Stimulated activated CD4-positive, alpha-beta T cell treated with anti-CD3 and anti-CD28 coated beads, Interleukin-4, amount 100 ng/mL, for 1 hour (primary cell): ENCODE measurements around the gene FDX2.

Source experiments
- DNase-seq: peaks from one replicate; pipeline ENCODE4 v3.0.0-alpha.2; 2020

FDX2 gene

GRCh38 chr19:10332965-10333757 is 17.3 kb upstream of the FDX2 start, which contains the start of gene RAVER1:
RAVER1 (minus strand) TSS chr19:10333529; CDS start chr19:10333507, 22 bp downstream.
- peak; percentile 98 for DNase-seq

- DNase-seq: no peak
Observed at GRCh38 chr19:10332158-10332964, 16.5 kb upstream of the FDX2 start.

- DNase-seq: no peak
Observed at GRCh38 chr19:10329555-10329954, 13.7 kb upstream of the FDX2 start.

GRCh38 chr19:10328558-10329429 is 13.0 kb upstream of the FDX2 start:
- no peak for DNase-seq

- no peak for DNase-seq
Observed at GRCh38 chr19:10327793-10328192, 12.0 kb upstream of the FDX2 start.

- no peak for DNase-seq
Observed at GRCh38 chr19:10325732-10326131, 9.9 kb upstream of the FDX2 start.

GRCh38 chr19:10321874-10322835 is 6.3 kb upstream of the FDX2 start:
- DNase-seq: no peak

GRCh38 chr19:10321417-10321797 is 5.6 kb upstream of the FDX2 start:
- DNase-seq: no peak

GRCh38 chr19:10320602-10321416 is 5.0 kb upstream of the FDX2 start:
- DNase-seq: no peak

GRCh38 chr19:10318807-10319682 is 3.2 kb upstream of the FDX2 start:
- DNase-seq: no peak

GRCh38 chr19:10317857-10318462 is 2.1 kb upstream of the FDX2 start:
- no peak for DNase-seq

- DNase-seq: no peak
Observed at GRCh38 chr19:10317045-10317856, 1.4 kb upstream of the FDX2 start.

- no peak for DNase-seq
Observed at GRCh38 chr19:10316229-10317044, 622 bp upstream of the FDX2 start.

GRCh38 chr19:10309423-10309822 is 6.4 kb downstream of the FDX2 start, which contains the start of gene ZGLP1:
ZGLP1 (minus strand) TSS chr19:10309815.
- no peak for DNase-seq

GRCh38 chr19:10306327-10306726 is 9.5 kb downstream of the FDX2 start:
- DNase-seq: no peak

- no peak for DNase-seq
Observed at GRCh38 chr19:10305139-10305806, 10.5 kb downstream of the FDX2 start.
